C4-2B (cell line): Measurements from ENCODE around the gene EPHB2.
A peak's percentile ranks its signal among the peaks of the same experiment; 100 is the strongest.

Experiments
- H3K27ac ChIP-seq: fragments of 450-650 bp; 2 replicates; pipeline ENCODE4 v1.5.1; 2017
- CTCF ChIP-seq: fragments of 450-650 bp; conservative IDR thresholded peaks from 2 replicates; pipeline ENCODE4 v1.5.1; 2017; ENCODE audit warnings: mild to moderate bottlenecking
- ZFX ChIP-seq: fragments of 450-650 bp; IDR thresholded peaks from 2 replicates; pipeline ENCODE4 v1.6.1; 2017

EPHB2 gene

GRCh38 chr1:22864886-22865285, 154.2 kb downstream of the EPHB2 start:
- no peak for TF ChIP-seq ZFX
- no peak for TF ChIP-seq CTCF
- no peak overlapping the region for H3K27ac ChIP-seq

DNA sequence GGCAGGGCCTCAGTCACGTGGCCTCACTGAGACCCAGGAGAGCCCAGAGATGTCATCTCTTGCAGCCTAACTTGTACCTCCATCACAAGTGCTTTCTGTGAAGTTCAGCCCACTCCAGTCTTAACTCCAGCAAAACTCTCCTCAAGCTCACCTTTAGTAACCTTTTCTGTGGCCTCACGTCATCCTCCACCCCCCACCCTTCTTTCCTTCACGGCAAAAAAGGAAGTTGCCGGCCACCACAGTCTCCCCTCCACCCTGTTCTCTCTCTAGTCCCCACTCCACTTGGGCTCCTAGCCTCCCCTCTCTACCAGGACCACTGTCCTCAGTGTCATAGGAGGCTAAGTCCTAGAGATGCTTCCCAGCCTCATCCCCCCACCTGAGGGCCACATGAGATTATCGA, 155.1 kb downstream of the EPHB2 start:
- TF ChIP-seq ZFX, result no peak
- TF ChIP-seq CTCF, result no peak

GRCh38 chr1:22866868-22867267, 156.2 kb downstream of the EPHB2 start:
- H3K27ac ChIP-seq, result no peak overlapping the region
- no peak for TF ChIP-seq CTCF
- no peak for TF ChIP-seq ZFX

More for the DNA sequence above, 155.1 kb downstream of the EPHB2 start:
- H3K27ac ChIP-seq, result no peak overlapping the region

DNA sequence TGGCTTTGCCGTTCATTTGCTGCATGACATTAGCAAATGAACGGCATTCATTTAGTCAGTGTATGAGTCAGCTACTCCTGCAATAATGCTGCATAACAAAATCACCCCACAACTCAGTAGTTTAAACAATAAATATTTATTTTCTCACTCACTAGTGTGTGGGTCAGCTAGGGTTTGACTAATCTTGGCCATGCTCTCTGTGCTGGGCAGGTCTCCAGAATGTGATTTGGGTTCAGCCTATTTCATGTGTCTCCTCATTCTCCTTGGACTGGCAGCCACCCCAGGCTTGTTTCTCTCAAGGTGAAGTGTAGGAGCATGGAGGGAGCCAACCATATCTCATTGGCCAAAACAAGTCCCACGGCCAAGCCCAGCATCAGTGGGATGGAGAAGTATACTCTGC, 157.7 kb downstream of the EPHB2 start:
- H3K27ac ChIP-seq, result no peak overlapping the region
- TF ChIP-seq ZFX (no peak), CTCF (no peak)

DNA sequence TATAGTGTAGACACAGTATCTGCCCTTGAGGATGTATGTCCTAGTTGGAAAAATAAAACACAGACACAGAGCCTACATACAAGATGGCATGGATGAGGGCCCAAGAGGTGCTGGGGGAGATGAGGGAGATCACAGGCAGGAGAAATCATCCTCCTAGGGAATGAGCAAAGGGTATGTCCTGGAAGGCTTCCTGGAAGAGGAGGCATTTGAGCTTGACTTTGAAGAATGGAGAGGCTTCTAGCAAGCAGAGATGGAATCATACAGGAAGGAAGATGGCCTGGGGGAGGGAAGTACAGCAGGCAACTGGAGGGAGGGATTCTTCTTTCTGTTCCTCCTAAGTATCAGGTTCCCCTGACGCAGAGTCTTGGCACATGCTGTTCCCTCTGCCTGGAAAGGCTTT, 158.7 kb downstream of the EPHB2 start:
- TF ChIP-seq CTCF, result no peak
- TF ChIP-seq ZFX, result no peak
- H3K27ac ChIP-seq, result peak overlapping the region; percentile 60; the same call in 1 of the 2 replicates

DNA sequence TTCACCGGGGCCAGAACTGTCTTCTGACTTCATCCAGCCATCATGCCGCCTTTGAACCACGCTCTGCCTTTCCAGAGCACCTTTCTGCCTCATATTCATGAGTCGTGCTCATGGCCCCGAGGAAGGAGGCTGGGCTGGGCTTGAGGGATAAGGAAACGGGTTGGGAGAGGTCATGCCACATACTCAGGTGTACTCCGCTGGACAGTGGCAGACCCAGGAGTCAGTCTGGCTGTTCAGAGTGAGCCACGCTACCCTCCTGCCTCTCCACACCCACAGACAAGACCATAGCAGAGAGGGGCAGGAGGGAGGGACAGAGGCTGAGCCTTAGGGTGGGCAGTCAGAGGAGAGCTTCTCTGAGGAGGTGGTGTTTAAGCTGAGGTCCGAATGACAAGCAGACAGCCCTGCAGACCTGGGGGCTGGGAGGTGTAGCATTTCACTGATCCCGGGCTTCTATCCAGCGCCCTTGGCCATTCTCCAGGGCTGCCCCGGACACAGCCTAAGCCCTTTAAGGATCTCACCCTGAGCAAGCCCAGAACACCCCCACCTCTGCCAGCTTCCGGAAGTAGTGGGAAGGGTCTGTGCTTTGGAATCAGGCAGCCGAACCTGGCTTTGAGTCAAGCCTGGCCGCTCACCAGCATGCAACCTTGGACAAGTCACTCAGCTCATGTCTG, 159.7 kb downstream of the EPHB2 start:
- H3K27ac ChIP-seq, result peak overlapping the region; percentile 60
- no peak for TF ChIP-seq ZFX
- TF ChIP-seq CTCF, result no peak

DNA sequence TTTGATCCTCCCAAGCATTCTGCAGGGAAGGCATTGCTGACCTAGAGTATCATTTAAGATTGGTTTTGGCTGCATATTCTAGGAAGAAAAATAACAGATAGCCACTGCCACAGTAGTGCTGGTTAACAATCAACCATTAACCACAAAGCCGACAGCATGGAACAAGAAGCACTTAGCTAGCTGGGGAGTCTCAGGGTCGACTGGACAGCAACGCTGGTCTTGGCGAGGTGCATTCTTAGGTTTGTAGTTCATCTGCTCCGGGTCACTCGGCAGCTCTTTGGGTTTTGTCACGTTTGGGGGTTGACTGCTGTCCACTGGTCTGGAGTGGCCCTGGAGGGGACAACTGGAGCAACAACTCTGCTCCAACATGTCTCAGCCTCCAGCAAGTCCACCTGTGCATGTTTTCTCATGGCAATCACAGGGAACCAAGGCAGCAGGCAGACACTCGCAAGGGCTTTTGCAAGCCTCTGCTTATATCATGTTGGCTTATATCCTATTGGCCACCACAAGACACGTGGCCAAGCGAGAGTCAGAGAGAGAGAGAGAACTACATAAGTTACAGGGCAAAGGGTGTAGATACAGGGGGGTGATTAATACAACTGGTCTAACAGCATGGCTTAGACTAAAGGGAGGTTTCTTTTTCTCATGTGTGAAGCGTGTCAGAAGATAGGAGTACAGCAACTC, 162.5 kb downstream of the EPHB2 start:
- no peak overlapping the region for H3K27ac ChIP-seq
- TF ChIP-seq CTCF (no peak), ZFX (no peak)
